Measurements from ENCODE around the gene IKBKE. TPM values are rescaled to one million over a fixed set of nuclear protein-coding genes. Genes with fewer than 3 reads are reported as not detected.

IKBKE gene
- total RNA-seq, 2 experiments from 2014 or later, result 15.3 to 17.2 TPM

GRCh38 chr1:206455666-206456344 lies 14.5 kb upstream of the IKBKE start:
- Mint-ChIP-seq H3K36me3 (ENCODE audit: low read depth) (peaks cover 10% of the 10 kb centered on the region), H3K4me3 (no peak overlapping the region), H3K27me3 (no peaks in the 10 kb centered on the region), H3K9me3 (ENCODE audit: low read depth) (no peaks in the 10 kb centered on the region), H3K4me1 (peaks cover 2% of the 10 kb centered on the region), H3K27ac (no peak overlapping the region)
- no peak for DNase-seq
- CTCF ChIA-PET, result no interaction called here
- POLR2A ChIA-PET, result no interaction called here
- no peak for ATAC-seq
- intact Hi-C loops (cut with DNase I, micrococcal nuclease), result no loop called here

- H3K9me3 Mint-ChIP-seq (ENCODE audit: low read depth), result no peaks in the 10 kb centered on the region
- H3K36me3 Mint-ChIP-seq (ENCODE audit: low read depth), result peaks cover 3% of the 10 kb centered on the region
- no peak overlapping the region for H3K27ac Mint-ChIP-seq
- ChIA-PET POLR2A (no interaction called here), CTCF (interaction anchor here (0.7 to 1.0 kb wide), 3 partner anchors 13 to 153 kb away, joined by 3 to 5 read pairs (median 4); no protein-coding TSS in a partner anchor)
- no peak overlapping the region for H3K4me3 Mint-ChIP-seq
- intact Hi-C loops (cut with DNase I, micrococcal nuclease), result no loop called here
- ATAC-seq (no peak), DNase-seq (no peak)
- no peaks in the 10 kb centered on the region for H3K27me3 Mint-ChIP-seq
- peaks cover 3% of the 10 kb centered on the region for H3K4me1 Mint-ChIP-seq
These were observed 13.5 kb upstream of the IKBKE start for GRCh38 chr1:206456577-206457370.

- Mint-ChIP-seq H3K9me3 (ENCODE audit: low read depth) (no peaks in the 10 kb centered on the region), H3K4me3 (no peak overlapping the region), H3K27me3 (no peaks in the 10 kb centered on the region), H3K4me1 (peaks cover 7% of the 10 kb centered on the region), H3K36me3 (ENCODE audit: low read depth) (no peaks in the 10 kb centered on the region), H3K27ac (no peak overlapping the region)
- ChIA-PET POLR2A (no interaction called here), CTCF (interaction anchor here (0.7 to 6.3 kb wide), 6 partner anchors 13 to 152 kb away, joined by 3 to 55 read pairs (median 4); partner anchors contain the start of gene IKBKE)
- intact Hi-C loops (cut with DNase I, micrococcal nuclease), result no loop called here
- peak; percentile 42 for DNase-seq
- ATAC-seq, result peak; percentile 37
These were observed 12.7 kb upstream of the IKBKE start for GRCh38 chr1:206457408-206458120.

GRCh38 chr1:206459703-206460102 lies 10.6 kb upstream of the IKBKE start:
- no peak overlapping the region for H3K4me3 Mint-ChIP-seq
- no peak for ATAC-seq
- H3K27me3 Mint-ChIP-seq, result no peaks in the 10 kb centered on the region
- H3K36me3 Mint-ChIP-seq (ENCODE audit: low read depth), result no peaks in the 10 kb centered on the region
- peaks cover 28% of the 10 kb centered on the region for H3K4me1 Mint-ChIP-seq
- intact Hi-C loops (cut with DNase I, micrococcal nuclease), result no loop called here
- H3K27ac Mint-ChIP-seq, result no peak overlapping the region
- ChIA-PET CTCF (interaction anchor here (0.9 to 6.3 kb wide), 4 partner anchors 14 to 205 kb away, joined by 3 to 55 read pairs (median 14); no protein-coding TSS in a partner anchor), POLR2A (no interaction called here)
- no peaks in the 10 kb centered on the region for H3K9me3 Mint-ChIP-seq (ENCODE audit: low read depth)
- no peak for DNase-seq

GRCh38 chr1:206460836-206461426 lies 9.3 kb upstream of the IKBKE start:
- intact Hi-C loops (cut with DNase I, micrococcal nuclease), result no loop called here
- Mint-ChIP-seq H3K4me1 (peaks cover 40% of the 10 kb centered on the region), H3K27me3 (no peaks in the 10 kb centered on the region), H3K4me3 (no peak overlapping the region), H3K27ac (no peak overlapping the region), H3K9me3 (ENCODE audit: low read depth) (no peaks in the 10 kb centered on the region), H3K36me3 (ENCODE audit: low read depth) (no peaks in the 10 kb centered on the region)
- ChIA-PET CTCF (interaction anchor here (0.7 to 6.3 kb wide), 12 partner anchors 10 to 1998 kb away, joined by 3 to 55 read pairs (median 4); partner anchors contain the start of gene IKBKE), POLR2A (no interaction called here)
- ATAC-seq (no peak), DNase-seq (no peak)

GRCh38 chr1:206461602-206462455 lies 8.4 kb upstream of the IKBKE start:
- intact Hi-C loops (cut with DNase I, micrococcal nuclease), result no loop called here
- peaks cover 49% of the 10 kb centered on the region for H3K4me1 Mint-ChIP-seq
- H3K9me3 Mint-ChIP-seq (ENCODE audit: low read depth), result no peaks in the 10 kb centered on the region
- no peak overlapping the region for H3K4me3 Mint-ChIP-seq
- ChIA-PET CTCF (interaction anchor here (0.7 to 6.3 kb wide), 32 partner anchors 9 to 1999 kb away, joined by 3 to 55 read pairs (median 3); partner anchors contain the start of genes EIF2D and IKBKE), POLR2A (interaction anchor here (1.0 kb wide), 1 partner anchor 9 kb away, joined by 4 read pairs; no protein-coding TSS in a partner anchor)
- no peaks in the 10 kb centered on the region for H3K27me3 Mint-ChIP-seq
- no peaks in the 10 kb centered on the region for H3K36me3 Mint-ChIP-seq (ENCODE audit: low read depth)
- H3K27ac Mint-ChIP-seq, result peak overlapping the region; percentile 39
- ATAC-seq, result peak; percentile 57
- peak; percentile 85 for DNase-seq

- ATAC-seq, result peak; percentile 71
- Mint-ChIP-seq H3K4me1 (peaks cover 60% of the 10 kb centered on the region), H3K27ac (peak overlapping the region; percentile 57), H3K9me3 (ENCODE audit: low read depth) (no peaks in the 10 kb centered on the region), H3K4me3 (no peak overlapping the region), H3K36me3 (ENCODE audit: low read depth) (no peaks in the 10 kb centered on the region), H3K27me3 (no peaks in the 10 kb centered on the region)
- intact Hi-C loops (cut with DNase I, micrococcal nuclease), result loop anchor here in 1 of 2 experiments (1.0 kb wide), 1 partner anchor 16 kb away; no protein-coding TSS in a partner anchor
- peak; percentile 57 for DNase-seq
- ChIA-PET POLR2A (no interaction called here), CTCF (interaction anchor here (1.0 to 6.3 kb wide), 7 partner anchors 9 to 164 kb away, joined by 3 to 55 read pairs (median 5); no protein-coding TSS in a partner anchor)
These were observed 7.1 kb upstream of the IKBKE start for GRCh38 chr1:206463137-206463536.

- H3K9me3 Mint-ChIP-seq (ENCODE audit: low read depth), result no peaks in the 10 kb centered on the region
- CTCF ChIA-PET, result interaction anchor here (0.7 to 6.3 kb wide), 5 partner anchors 8 to 401 kb away, joined by 3 to 55 read pairs (median 4); partner anchors contain the start of gene IL20
- intact Hi-C loops (cut with DNase I, micrococcal nuclease), result loop anchor here in 1 of 2 experiments (1.0 kb wide), 1 partner anchor 15 kb away; no protein-coding TSS in a partner anchor
- H3K4me3 Mint-ChIP-seq, result no peak overlapping the region
- POLR2A ChIA-PET, result no interaction called here
- H3K27me3 Mint-ChIP-seq, result no peaks in the 10 kb centered on the region
- H3K36me3 Mint-ChIP-seq (ENCODE audit: low read depth), result no peaks in the 10 kb centered on the region
- DNase-seq (no peak), ATAC-seq (no peak)
- peak overlapping the region; percentile 57 for H3K27ac Mint-ChIP-seq
- H3K4me1 Mint-ChIP-seq, result peaks cover 68% of the 10 kb centered on the region
These were observed 6.4 kb upstream of the IKBKE start for GRCh38 chr1:206463911-206464310.

- Mint-ChIP-seq H3K4me1 (peaks cover 74% of the 10 kb centered on the region), H3K27me3 (no peaks in the 10 kb centered on the region), H3K9me3 (ENCODE audit: low read depth) (no peaks in the 10 kb centered on the region), H3K4me3 (no peak overlapping the region), H3K27ac (peak overlapping the region; percentile 62), H3K36me3 (ENCODE audit: low read depth) (no peaks in the 10 kb centered on the region)
- intact Hi-C loops (cut with DNase I, micrococcal nuclease), result no loop called here
- ATAC-seq (peak; percentile 10), DNase-seq (peak; percentile 32)
- CTCF ChIA-PET, result interaction anchor here (0.6 to 1.9 kb wide), 7 partner anchors 14 to 401 kb away, joined by 3 to 6 read pairs (median 4); partner anchors contain the start of gene IL20
- POLR2A ChIA-PET, result no interaction called here
These were observed 5.8 kb upstream of the IKBKE start for GRCh38 chr1:206464456-206464964.

GRCh38 chr1:206465951-206466350 lies 4.3 kb upstream of the IKBKE start:
- Mint-ChIP-seq H3K9me3 (ENCODE audit: low read depth) (no peaks in the 10 kb centered on the region), H3K36me3 (ENCODE audit: low read depth) (no peaks in the 10 kb centered on the region), H3K4me1 (peaks cover 83% of the 10 kb centered on the region), H3K27ac (no peak overlapping the region), H3K27me3 (no peaks in the 10 kb centered on the region), H3K4me3 (no peak overlapping the region)
- ATAC-seq, result peak; percentile 4
- no peak for DNase-seq
- intact Hi-C loops (cut with DNase I, micrococcal nuclease), result no loop called here
- ChIA-PET POLR2A (no interaction called here), CTCF (interaction anchor here (1.1 to 1.9 kb wide), 5 partner anchors 12 to 199 kb away, joined by 3 to 8 read pairs (median 4); no protein-coding TSS in a partner anchor)
